ENCODE data around the gene RALGPS1.

The RALGPS1 gene

GRCh38 chr9:127075624-127076372 lies 161.2 kb downstream of the RALGPS1 start:
- DNase-seq (ENCODE audit: low spot score) (no peak), FAIRE-seq (no peak)

- FAIRE-seq = no peak
- DNase-seq (ENCODE audit: low spot score) = no peak
These were observed 162.5 kb downstream of the RALGPS1 start for GRCh38 chr9:127076860-127077643.

GRCh38 chr9:127077644-127077946 lies 163.0 kb downstream of the RALGPS1 start:
- DNase-seq (ENCODE audit: low spot score) = no peak
- FAIRE-seq = no peak

- FAIRE-seq (no peak), DNase-seq (ENCODE audit: low spot score) (no peak)
These were observed 163.8 kb downstream of the RALGPS1 start for GRCh38 chr9:127078336-127078735.

- DNase-seq (ENCODE audit: low spot score) (no peak), FAIRE-seq (no peak)
These were observed 164.4 kb downstream of the RALGPS1 start for GRCh38 chr9:127078988-127079387.

- no peak for DNase-seq (ENCODE audit: low spot score)
- no peak for FAIRE-seq
These were observed 165.0 kb downstream of the RALGPS1 start for GRCh38 chr9:127079446-127080140.

- FAIRE-seq (no peak), DNase-seq (ENCODE audit: low spot score) (no peak)
These were observed 166.9 kb downstream of the RALGPS1 start for GRCh38 chr9:127081250-127082185.

GRCh38 chr9:127083138-127083980 lies 168.8 kb downstream of the RALGPS1 start:
- no peak for FAIRE-seq
- no peak for DNase-seq (ENCODE audit: low spot score)

- DNase-seq (ENCODE audit: low spot score) (no peak), FAIRE-seq (no peak)
These were observed 169.8 kb downstream of the RALGPS1 start for GRCh38 chr9:127084076-127085039.

- FAIRE-seq (no peak), DNase-seq (ENCODE audit: low spot score) (no peak)
These were observed 170.6 kb downstream of the RALGPS1 start for GRCh38 chr9:127085186-127085585.

- DNase-seq (ENCODE audit: low spot score) = no peak
- no peak for FAIRE-seq
These were observed 172.2 kb downstream of the RALGPS1 start for GRCh38 chr9:127086771-127087170.

- no peak for FAIRE-seq
These were observed 172.8 kb downstream of the RALGPS1 start for GRCh38 chr9:127087411-127087810.

GRCh38 chr9:127087836-127088235 lies 173.3 kb downstream of the RALGPS1 start:
- no peak for FAIRE-seq
- no peak for DNase-seq (ENCODE audit: low spot score)

More at GRCh38 chr9:127087411-127087810, 172.8 kb downstream of the RALGPS1 start:
- DNase-seq (ENCODE audit: low spot score) = no peak

- DNase-seq (ENCODE audit: low spot score) (no peak), FAIRE-seq (no peak)
These were observed 174.4 kb downstream of the RALGPS1 start for GRCh38 chr9:127088724-127089615.

GRCh38 chr9:127089631-127090081 lies 175.1 kb downstream of the RALGPS1 start:
- no peak for FAIRE-seq

GRCh38 chr9:127090341-127090985 lies 175.9 kb downstream of the RALGPS1 start:
- no peak for DNase-seq (ENCODE audit: low spot score)
- no peak for FAIRE-seq

More at GRCh38 chr9:127089631-127090081, 175.1 kb downstream of the RALGPS1 start:
- DNase-seq (ENCODE audit: low spot score) = no peak

GRCh38 chr9:127091526-127091925 lies 176.9 kb downstream of the RALGPS1 start:
- FAIRE-seq (no peak), DNase-seq (ENCODE audit: low spot score) (no peak)

Data from RCC 7860 (cell line).